ENCODE data around the gene ASPSCR1.
"Not testable (repeated sequence)": the region's sequence is repeated elsewhere in the genome, so short reads cannot be mapped to it uniquely, and the experiment has no call there.

ASPSCR1 gene

DNA sequence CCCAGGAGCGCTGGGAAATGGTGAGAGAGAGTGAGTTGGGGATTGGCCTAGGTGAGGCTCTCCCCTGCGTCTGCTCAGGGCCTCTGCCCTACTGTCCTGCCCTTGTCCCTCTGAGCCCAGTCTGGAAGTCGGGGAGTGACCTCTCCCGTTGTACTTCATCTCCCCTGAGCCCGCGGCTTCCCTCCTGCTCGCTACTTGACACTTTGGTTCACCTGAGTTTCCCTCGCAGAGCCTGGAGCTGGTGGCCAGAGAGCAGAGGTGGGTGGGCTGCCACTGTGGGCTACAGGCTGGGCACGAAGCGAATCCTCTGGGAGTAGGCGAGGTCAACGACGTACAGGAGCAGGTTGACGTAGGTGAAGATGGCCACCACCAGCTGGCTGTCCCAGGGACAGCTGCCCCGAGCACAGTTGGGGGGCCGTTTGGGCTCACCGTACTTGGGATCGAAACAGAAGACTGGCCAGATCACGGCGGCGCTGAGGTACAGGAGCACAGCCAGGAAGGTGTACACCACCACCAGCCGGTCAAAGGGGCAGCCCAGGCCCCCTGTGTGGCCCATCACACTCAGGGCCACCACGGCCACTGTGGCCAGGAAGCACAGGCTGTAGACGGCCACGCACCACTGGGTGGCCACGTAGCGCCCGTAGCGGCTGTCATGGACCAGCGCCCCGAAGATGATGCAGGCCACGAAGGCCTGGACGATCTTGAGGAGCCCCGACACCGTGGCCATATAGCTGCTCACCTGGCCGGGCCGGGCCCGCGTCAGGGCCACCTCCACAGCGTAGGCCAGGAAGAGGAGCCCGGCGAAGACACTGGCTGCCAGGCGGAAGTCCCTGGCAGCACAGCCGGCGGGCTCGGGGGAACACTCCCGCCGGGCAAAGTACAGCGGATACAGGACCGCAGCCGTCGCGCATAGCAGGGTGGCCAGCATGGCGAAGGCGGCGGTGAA lies 36.6 kb upstream of the ASPSCR1 start:
- in situ Hi-C loops (cut with MboI; ENCODE audit: low sequenced_read_pairs): no loop called here

DNA sequence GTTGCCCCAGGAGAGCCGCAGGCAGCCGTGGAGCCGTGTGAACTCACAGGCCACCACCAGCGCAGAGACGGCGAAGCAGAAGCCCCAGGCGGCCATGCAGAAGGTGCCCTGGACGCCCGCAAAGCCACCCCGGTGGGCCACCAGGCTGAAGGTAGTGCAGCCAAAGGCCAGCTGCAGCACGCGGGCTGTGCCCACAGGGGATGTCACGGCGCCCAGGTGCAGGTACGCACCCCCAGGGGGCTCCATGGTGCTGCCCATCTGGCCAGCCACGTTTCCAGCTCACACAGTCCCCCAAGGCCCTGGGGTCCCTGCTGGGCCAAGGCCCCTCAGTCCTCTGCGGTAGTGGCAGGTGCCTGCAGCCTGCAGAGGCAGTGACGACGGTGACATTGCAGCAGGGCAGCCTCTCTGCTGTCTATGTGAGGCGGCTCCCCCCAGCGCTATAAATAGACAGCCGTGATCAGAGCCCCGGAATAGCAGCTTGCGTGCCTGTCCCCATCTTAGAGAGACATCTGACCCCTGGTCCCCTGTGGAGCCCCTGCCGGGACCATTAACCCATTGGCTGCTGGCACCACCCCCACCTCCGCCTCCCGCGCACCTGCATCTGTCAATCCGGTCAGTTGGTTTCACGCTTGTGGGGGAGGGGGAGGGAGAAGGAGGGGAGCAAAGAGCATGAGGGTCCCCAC lies 35.8 kb upstream of the ASPSCR1 start:
- in situ Hi-C loops (cut with MboI; ENCODE audit: low sequenced_read_pairs): no loop called here

DNA sequence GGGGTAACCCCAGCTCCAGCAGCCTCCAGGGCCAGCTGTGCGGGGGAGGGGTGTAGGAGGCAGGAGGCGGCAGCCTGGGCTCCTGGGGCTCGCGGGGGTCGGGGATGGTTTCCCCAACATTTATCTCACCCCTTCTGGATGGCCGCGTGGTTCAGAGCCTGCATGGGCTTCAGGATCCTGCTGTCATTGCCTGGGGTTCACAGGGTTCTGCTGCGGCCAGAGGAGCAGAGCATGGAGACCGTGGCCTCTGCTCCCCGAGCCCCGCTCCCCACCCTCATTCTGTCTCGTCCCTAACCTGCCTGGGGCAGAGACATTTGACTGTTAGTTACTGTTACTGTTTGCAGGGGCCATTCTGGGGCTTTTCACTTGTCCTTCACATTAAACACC lies 35.3 kb upstream of the ASPSCR1 start:
- in situ Hi-C loops (cut with MboI; ENCODE audit: low sequenced_read_pairs): no loop called here

DNA sequence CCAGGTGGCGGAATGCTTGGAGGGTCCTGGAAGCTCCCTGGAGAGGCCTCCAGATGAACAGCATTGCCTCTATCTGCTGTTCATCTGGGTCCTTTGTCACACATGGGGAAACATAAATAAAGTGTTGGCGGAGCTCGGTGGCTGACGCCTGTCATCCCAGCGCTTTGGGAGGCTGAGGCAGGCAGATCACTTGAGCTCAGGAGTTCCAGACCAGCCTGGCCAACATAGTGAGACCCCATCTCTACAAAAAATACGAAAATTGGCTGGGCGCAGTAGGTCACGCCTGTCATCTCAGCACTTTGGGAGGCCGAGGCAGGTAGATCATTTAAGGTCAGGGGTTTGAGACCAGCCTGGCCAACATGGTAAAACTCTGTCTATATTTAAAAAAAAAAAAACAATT lies 32.6 kb upstream of the ASPSCR1 start:
- in situ Hi-C loops (cut with MboI; ENCODE audit: low sequenced_read_pairs): no loop called here

DNA sequence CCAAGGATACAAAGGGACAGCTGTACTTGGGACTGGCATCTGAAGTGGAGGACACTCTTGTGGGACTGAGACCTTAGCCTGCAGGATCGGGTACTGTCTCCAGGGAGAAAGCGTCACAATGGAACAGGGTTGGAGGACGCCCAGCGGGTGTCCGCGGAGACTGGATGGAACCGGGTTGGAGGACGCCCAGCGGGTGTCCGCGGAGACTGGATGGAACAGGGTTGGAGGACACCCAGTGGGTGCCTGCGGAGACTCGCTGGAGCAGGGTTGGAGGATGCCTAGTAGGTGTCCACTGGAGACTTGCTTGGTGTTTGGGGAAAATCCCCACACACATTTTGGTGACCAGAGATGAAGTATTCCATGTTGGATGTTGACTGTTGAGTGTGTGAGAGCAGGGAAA lies 30.2 kb upstream of the ASPSCR1 start, which contains the start of gene MYADML2:
Gene MYADML2 (minus strand): TSS at position 45 of the 400 bp plus-strand sequence. CDS start 5,492 bp downstream, outside the sequence.
- in situ Hi-C loops (cut with MboI; ENCODE audit: low sequenced_read_pairs): no loop called here

DNA sequence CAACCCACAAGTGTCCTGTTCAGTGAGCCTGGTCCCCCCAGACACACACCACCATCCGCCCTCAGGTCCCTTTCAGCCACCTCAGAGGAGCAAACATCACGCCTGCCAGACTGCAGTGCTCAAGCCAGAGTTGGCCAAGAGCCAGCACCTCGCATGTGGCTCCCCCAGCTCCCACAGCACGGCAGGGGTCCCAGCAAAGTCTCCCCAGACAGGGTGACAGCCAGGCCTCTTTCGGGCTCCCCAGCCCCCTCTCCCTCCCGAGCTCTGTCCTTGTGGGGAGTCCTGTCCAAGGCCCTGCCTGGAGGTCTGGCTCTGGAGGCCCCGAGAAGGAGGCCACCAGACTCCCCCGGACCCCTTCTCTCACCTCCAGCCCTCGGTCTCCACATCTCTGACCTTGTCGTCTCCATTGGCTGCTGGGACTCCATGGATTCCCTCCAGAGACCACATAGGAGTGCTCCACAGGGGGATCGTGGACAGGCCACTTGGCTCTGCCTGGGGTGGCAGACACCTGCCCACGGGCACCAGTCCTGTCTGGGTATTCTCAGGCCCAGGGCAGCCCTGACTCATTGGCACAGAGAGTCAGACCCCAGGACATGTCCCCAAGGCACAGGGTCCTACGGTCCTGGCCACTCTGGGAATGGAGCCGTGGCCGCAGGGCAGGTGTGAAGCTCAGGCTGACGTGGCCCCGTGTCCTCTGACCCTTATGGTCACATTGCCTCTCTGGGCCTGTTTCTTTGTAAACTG lies 28.6 kb upstream of the ASPSCR1 start:
- in situ Hi-C loops (cut with MboI; ENCODE audit: low sequenced_read_pairs): no loop called here

DNA sequence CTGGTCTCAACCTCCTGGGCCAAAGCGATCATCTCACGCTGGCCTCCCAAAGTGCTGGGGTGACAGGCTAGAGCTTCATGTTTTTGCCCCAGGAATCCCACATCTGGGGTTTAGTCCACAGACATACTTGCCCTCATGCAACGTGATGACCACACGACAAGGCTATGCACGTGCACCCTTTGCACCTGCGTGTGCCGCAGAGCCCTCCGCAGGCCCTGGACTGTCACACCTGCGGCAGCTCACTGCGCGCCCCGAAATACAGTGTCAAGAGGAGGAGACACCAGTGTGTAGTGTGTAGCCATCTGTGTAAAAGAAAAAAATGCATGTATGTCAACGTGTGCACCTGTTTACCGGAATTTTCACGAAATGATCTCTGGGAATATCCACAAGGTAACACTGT lies 26.9 kb upstream of the ASPSCR1 start:
- in situ Hi-C loops (cut with MboI; ENCODE audit: low sequenced_read_pairs): no loop called here

DNA sequence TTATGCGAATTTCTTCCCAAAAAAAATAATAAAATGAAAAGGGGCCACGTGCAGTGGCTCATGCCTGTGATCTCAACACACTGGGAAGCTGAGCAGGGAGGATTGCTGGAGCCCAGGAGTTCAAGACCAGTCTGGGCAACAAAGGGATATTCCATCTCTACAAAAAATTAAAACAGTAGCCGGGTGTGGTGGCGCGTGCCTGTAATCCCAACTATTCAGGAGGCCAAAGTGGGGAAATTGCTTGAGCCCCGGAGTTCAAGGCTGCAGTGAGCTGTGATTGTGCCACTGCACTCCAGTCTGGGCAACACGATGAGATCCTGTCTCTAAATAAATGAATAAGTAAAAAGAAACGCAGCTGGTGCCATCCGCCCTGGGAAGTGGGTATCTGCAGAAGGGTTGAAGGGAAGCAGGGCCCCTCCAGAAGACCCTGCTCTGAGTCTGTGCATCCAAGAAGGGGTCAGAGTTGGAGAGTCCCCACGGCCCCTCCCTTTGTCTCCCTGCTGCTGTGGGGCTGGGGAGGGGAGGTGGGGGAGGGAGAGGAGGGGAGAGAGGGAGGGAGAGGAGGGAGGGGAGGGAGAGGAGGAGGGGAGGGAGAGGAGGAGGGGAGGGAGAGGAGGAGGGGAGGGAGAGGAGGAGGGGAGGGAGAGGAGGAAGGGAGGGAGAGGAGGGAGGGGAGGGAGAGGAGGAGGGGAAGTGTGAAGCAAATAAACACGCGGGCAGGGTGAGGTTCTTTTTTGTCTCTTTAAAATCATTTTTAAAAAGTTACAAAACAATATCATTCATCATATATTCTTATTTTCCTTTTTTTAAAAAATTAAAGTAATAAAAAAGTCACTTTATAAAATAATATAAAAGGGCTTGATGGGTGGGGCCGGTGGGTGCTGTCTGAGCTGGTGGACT lies 25.4 kb upstream of the ASPSCR1 start:
- in situ Hi-C loops (cut with MboI; ENCODE audit: low sequenced_read_pairs): no loop called here

DNA sequence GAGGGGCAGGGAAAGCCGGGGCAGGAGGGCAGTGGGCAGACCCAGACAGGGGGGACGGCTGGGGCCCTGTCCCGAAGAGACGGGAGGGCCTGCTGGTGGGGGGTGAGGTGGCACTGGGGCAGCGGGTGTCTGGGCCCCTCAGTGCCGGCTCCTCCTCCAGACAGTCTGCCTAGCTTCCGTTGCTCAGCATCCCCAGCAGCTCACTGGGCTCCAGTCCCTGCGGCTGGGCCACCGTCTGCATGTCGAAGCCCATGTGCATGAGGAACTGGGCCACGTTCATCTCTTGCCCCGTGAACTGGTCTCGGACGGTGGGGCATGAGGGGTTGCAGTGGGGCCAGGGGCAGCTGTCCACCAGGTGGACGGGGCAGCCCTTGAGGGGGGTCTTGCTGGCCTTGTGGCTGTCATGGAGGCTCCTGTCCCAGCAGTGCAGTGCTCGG lies 24.6 kb upstream of the ASPSCR1 start:
- in situ Hi-C loops (cut with MboI; ENCODE audit: low sequenced_read_pairs): no loop called here

DNA sequence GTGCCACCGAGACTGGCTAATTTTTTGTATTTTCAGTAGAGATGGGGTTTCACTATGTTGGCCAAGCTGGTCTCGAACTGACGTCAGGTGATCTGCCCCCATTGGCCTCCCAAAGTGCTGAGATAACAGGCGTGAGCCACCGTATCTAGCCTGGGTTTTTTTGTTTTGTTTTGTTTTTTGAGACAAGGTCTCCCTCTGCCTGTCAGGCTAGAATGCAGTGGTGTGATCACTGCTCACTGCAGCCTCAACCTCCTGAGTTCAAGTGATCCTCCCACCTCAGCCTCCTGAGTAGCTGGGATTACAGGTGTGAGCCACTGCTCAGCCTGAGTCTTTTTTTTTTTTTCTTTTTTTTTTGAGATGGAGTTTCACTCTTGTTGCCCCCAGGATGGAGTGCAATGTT lies 24.0 kb upstream of the ASPSCR1 start:
- in situ Hi-C loops (cut with MboI; ENCODE audit: low sequenced_read_pairs): not testable (repeated sequence)

DNA sequence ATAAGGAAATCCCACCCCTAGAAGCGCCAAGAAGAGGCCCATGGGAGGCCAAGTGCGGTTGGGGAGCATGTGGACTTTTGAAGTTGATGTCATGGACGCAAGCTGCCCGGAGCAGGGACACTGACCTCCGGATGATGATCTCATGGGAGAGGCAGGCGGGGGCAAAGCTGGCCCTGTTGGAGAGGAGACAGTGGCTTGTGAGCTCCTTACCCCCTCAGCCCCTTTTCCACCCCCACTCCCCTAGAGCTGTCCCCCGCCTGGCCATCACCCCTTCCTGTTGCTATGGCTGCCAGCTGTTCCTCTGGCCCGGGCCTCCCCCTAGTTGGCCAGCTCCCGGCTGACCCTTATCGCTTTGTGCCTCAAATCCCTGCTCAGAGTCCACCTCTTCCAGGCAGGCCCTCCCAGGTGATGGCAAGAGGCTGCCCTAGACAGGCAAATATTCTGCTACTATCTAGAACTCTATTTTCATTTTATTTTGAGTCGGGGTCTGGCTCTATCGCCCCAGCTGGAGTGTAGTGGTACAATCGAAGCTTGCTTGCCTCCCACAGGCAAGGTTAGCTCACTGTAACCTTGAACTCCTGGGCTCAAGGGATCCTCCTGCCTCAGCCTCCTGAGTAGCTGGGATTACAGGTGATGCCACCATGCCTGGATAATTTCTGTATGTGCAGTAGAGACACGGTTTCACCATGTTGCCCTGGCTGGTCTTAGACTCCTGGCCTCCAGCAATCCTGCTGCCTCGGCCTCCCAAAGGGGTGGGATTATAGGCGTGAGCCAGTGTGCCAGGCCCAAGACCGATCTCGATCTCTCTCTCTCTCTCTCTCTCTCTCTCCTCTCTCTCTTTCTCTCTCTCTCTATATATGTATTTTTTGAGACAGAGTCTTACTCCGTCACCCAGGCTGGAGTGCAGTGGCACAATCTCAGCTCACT lies 23.0 kb upstream of the ASPSCR1 start:
- in situ Hi-C loops (cut with MboI; ENCODE audit: low sequenced_read_pairs): no loop called here

DNA sequence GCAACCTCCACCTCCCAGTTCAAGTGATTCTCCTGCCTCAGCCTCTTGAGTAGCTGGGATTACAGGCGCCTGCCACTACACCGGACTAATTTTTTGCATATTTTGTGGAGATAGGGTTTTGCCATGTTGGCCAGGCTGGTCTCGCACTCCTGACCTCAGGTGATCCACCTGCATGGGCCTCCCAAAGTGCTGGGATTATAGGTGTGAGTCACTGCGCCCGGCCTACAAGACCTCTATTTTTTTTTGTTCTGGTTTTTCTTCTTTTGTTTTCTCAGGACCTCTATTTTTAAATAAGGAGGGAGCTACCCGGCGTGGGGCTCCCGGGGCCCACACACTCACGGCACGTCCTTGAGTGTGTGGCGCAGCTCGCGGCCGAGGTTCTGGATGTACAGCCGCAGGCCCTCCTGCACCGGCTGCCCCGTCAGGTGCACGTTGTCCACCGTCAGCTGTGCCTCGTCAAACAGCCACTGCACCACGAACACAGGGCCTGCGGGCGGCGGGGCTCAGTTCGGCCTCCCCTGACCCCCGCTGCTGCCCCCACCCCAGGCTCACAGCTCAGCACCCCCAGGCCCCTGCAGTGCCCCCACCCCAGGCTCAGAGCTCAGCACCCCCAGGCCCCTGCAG lies 22.3 kb upstream of the ASPSCR1 start:
- in situ Hi-C loops (cut with MboI; ENCODE audit: low sequenced_read_pairs): no loop called here

DNA sequence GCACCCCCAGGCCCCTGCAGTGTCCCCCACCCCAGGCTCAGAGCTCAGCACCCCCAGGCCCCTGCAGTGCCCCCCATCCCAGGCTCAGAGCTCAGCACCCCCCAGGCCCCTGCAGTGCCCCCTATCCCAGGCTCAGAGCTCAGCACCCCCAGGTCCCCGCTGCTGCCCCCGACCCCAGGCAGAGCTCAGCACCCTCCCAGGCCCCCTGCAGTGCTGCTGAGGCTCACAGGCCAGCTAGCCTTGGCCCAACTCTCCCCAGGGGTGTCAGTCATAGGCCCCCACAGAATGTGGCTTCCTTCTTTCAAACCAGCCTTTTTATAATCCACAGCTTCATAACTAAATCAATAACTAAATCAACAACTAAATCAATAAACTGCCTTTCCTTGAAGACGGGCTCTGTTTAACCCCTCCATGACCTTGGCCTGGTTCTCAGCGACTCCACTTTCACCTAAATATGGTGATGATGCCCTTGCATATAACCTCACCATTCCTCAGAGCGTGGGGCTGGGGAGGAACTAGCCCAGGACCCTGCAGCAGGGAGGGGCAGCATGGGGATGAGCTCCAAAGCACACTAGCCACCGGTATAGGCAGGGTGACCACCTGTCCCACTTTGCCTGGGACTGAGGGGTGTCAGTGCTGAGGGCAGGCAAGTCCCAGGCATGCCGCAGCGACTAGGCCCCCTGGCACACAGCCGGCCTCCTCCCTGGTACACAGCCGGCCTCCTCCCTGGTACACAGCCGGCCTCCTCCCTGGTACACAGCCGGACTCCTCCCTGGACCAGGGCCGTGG lies 21.5 kb upstream of the ASPSCR1 start:
- in situ Hi-C loops (cut with MboI; ENCODE audit: low sequenced_read_pairs): no loop called here

DNA sequence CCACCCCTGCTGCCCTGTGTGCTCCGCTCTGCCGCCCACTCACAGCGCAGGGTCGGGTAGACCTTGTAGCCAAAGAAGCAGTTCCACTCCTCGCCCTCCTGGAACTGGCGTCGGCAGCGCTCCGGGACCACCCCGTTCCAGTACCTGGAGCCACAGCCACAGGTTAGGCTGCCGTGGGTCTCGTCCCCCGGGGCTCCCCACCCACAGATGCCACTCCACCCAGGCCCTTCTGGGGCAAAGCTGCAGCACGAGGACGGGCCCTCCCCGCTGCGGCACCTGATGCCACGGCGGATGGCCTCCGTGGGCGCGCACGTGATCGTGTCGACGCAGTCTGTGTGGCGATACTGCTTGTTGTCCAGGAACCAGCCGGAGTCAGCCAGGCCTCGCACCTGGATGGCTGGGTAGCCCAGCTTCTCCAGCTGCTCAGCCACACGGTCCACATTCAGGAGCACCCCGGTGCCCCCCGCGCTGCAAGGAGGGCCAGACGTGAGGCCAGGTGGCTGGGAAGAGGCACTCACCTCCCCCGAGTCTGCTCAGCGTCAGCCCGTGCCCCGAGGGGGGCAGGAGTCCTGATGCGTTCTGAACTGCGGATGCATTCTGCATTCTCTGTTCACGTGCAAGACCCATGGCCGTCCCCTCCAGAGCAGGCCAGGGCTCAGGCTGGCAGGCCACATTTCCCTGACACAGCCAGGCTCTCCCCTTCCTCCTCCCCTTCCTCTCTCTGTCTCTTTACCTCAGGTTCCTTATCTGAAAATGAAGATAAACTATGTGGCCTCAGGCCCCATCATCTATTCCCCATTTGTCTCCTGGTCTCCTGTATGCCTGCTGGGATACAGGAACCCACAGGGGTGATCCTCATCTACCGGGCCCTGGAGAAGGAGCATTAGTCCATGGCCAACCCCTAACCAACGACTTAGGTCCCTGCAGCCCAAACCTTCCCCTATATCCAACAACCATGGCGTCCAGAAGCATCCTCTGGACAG lies 20.5 kb upstream of the ASPSCR1 start:
- in situ Hi-C loops (cut with MboI; ENCODE audit: low sequenced_read_pairs): no loop called here

DNA sequence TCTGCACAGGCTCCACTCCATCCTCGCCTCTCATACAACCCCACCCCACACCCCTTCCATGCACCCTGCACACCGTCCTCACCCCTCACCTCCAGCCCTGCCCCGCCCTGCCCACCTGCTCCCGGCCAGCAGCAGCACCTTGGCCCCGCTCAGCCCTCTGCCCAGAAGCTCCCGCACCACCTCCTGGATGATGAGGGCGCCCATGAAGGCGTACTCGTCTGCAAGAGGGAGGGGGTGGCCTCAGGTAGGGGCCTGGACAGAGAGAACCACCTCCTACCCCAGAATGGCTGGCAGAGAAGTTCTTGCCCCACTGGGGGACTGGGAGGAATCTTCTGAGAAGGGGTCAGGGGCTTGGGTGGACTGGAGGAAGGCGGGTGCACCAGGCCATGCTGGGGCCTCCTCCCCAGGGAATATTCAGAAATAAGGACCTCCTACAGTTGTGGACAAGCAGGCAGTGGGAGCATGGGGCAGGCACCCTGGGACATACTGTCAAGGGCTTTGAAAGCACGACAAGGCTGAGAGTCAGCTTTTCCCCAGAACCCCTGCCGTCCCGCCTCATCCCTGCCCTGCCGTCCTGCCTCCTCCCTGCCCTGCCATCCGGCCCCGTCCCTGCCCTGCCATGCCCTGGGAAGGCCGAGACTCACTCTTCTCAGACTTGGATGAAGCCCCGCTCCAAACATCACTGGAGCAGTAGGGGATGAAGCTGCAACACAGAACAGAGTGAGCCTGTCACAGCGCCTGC lies 19.6 kb upstream of the ASPSCR1 start:
- in situ Hi-C loops (cut with MboI; ENCODE audit: low sequenced_read_pairs): no loop called here

Data from HL-60/S4 treated with retinoic acid at 250 ng/mL for 4 days and 3 days (cell line).